IPS-15b (cell line): ENCODE measurements around the gene TSPEAR.

ENCODE experiments used
- H3K27me3 ChIP-seq: one replicate; pipeline ENCODE4 v1.6.1; 2013; ENCODE audit warnings: low read length; ENCODE audit not compliant: control insufficient read depth, insufficient read depth
- H3K36me3 ChIP-seq: one replicate; pipeline ENCODE4 v1.6.1; 2013; ENCODE audit warnings: low read length; ENCODE audit not compliant: control insufficient read depth, insufficient read depth
- H3K4me1 ChIP-seq: one replicate; pipeline ENCODE4 v1.6.1; 2013; ENCODE audit warnings: mild to moderate bottlenecking, low read length; ENCODE audit not compliant: control insufficient read depth, insufficient read depth
- H3K4me3 ChIP-seq: one replicate; pipeline ENCODE4 v1.5.1; 2013; ENCODE audit warnings: low read depth, low read length
- H3K9ac ChIP-seq: one replicate; pipeline ENCODE4 v1.6.1; 2013; ENCODE audit warnings: low read depth, mild to moderate bottlenecking, low read length
- H3K9me3 ChIP-seq: one replicate; pipeline ENCODE4 v1.6.1; 2013; ENCODE audit warnings: mild to moderate bottlenecking, low read length; ENCODE audit not compliant: control insufficient read depth, insufficient read depth

Gene TSPEAR

GRCh38 chr21:44619886-44620285 lies 91.5 kb downstream of the TSPEAR start:
- no peaks in the 10 kb centered on the region for H3K27me3 ChIP-seq
- no peaks in the 10 kb centered on the region for H3K4me1 ChIP-seq
- no peak overlapping the region for H3K9ac ChIP-seq
- H3K4me3 ChIP-seq, result no peak overlapping the region
- peaks cover 8% of the 10 kb centered on the region for H3K9me3 ChIP-seq
- H3K36me3 ChIP-seq, result no peaks in the 10 kb centered on the region

DNA sequence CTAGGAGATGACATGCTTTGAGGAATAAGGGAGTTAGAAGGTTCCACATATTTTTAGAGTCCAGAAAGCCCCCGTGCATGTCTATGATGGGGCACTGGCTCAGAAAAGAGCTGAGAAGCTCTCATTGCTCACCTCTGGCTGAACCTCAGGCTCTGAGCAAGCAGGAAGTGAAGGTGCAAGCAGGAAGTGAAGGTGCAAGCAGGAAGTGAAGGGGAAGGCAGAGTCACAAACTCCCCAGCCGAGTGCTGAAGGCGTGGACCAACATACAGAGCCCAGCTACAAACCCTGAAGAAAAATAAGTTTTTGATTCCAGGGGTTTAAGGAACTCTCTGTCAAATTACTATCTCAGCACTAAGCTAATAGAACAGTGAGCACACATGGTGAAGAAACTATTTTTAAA lies 92.5 kb downstream of the TSPEAR start:
- no peak overlapping the region for H3K4me3 ChIP-seq
- no peaks in the 10 kb centered on the region for H3K4me1 ChIP-seq
- no peaks in the 10 kb centered on the region for H3K27me3 ChIP-seq
- no peaks in the 10 kb centered on the region for H3K36me3 ChIP-seq
- peaks cover 6% of the 10 kb centered on the region for H3K9me3 ChIP-seq
- H3K9ac ChIP-seq, result no peak overlapping the region

- H3K4me3 ChIP-seq, result no peak overlapping the region
- H3K27me3 ChIP-seq, result no peaks in the 10 kb centered on the region
- H3K4me1 ChIP-seq, result no peaks in the 10 kb centered on the region
Measured at GRCh38 chr21:44618504-44618903, 92.9 kb downstream of the TSPEAR start.

DNA sequence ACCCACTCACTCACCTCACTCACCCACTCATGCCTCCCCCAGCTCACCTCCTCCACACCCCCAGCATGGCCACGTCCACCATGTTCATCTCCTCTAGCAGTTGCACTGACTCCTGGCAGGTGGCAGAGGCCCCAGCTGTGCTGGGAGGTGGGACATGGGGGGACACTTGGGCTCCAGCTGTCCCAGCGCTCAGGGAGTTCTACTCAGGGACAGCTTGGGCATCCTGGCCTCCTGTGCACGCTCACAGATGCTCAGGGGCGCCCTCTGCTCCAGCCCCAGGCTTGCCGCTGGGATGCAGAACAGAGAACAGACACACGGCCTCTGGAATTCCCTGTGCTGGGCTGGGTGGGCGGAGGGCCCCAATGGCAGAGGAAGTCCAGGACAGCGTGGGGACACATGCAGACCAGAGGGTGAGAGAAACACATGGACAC lies 94.3 kb downstream of the TSPEAR start:
- Histone ChIP-seq H3K4me3 (no peak overlapping the region), H3K4me1 (no peaks in the 10 kb centered on the region), H3K9me3 (no peaks in the 10 kb centered on the region), H3K36me3 (no peaks in the 10 kb centered on the region), H3K9ac (no peak overlapping the region), H3K27me3 (no peaks in the 10 kb centered on the region)

More at GRCh38 chr21:44618504-44618903, 92.9 kb downstream of the TSPEAR start:
- H3K9me3 ChIP-seq, result peaks cover 3% of the 10 kb centered on the region
- H3K36me3 ChIP-seq, result no peaks in the 10 kb centered on the region
- no peak overlapping the region for H3K9ac ChIP-seq

DNA sequence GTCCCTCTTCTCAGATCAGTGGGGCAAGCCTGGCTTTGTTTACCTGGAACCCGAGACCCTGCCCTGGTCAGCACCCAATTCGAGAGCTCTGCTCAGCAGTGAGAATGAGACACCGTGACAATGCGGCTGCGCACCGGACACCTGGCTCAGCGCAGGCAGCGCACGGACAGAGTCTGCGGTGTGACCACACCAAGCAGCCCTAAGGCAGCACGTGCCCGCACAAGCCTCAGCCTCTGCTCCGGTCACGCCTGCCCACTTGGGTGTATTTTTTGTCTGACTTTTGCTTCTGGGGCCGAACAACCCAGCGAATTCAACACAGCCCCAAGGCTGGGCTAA lies 94.8 kb downstream of the TSPEAR start:
- Histone ChIP-seq H3K4me1 (no peaks in the 10 kb centered on the region), H3K36me3 (no peaks in the 10 kb centered on the region), H3K4me3 (no peak overlapping the region), H3K27me3 (no peaks in the 10 kb centered on the region), H3K9ac (no peak overlapping the region), H3K9me3 (no peaks in the 10 kb centered on the region)

GRCh38 chr21:44615911-44616590 lies 95.3 kb downstream of the TSPEAR start:
- Histone ChIP-seq H3K4me3 (no peak overlapping the region), H3K9me3 (no peaks in the 10 kb centered on the region), H3K27me3 (no peaks in the 10 kb centered on the region), H3K9ac (no peak overlapping the region), H3K36me3 (no peaks in the 10 kb centered on the region), H3K4me1 (no peaks in the 10 kb centered on the region)

DNA sequence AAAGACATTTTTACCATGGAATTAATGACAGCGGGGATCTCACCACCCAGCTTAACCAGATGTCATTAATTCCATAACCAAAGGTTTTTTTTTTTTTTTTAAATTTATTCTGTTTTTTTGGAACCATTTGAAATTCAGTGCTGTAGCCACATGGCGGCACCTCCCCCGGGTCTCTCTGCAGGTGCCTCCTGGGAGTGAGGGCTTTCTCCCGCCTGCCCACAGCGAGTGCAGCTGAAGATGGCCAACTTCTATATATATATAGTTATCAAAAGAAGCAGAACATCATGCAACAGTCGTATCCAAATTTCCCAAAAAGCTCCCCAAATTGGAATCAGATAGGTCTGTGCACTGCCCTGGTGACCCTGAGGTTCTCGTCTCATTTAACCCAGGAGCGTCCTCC lies 95.9 kb downstream of the TSPEAR start:
- Histone ChIP-seq H3K4me3 (no peak overlapping the region), H3K9me3 (peaks cover 4% of the 10 kb centered on the region), H3K36me3 (no peaks in the 10 kb centered on the region), H3K27me3 (no peaks in the 10 kb centered on the region), H3K9ac (no peak overlapping the region), H3K4me1 (no peaks in the 10 kb centered on the region)

- H3K9me3 ChIP-seq, result peaks cover 5% of the 10 kb centered on the region
- no peaks in the 10 kb centered on the region for H3K36me3 ChIP-seq
- H3K27me3 ChIP-seq, result no peaks in the 10 kb centered on the region
- H3K4me3 ChIP-seq, result no peak overlapping the region
- H3K9ac ChIP-seq, result no peak overlapping the region
- no peaks in the 10 kb centered on the region for H3K4me1 ChIP-seq
Measured at GRCh38 chr21:44614961-44615391, 96.4 kb downstream of the TSPEAR start.

GRCh38 chr21:44614161-44614631 lies 97.2 kb downstream of the TSPEAR start:
- Histone ChIP-seq H3K4me3 (no peak overlapping the region), H3K9me3 (peaks cover 5% of the 10 kb centered on the region), H3K9ac (no peak overlapping the region), H3K4me1 (no peaks in the 10 kb centered on the region), H3K27me3 (no peaks in the 10 kb centered on the region), H3K36me3 (no peaks in the 10 kb centered on the region)

DNA sequence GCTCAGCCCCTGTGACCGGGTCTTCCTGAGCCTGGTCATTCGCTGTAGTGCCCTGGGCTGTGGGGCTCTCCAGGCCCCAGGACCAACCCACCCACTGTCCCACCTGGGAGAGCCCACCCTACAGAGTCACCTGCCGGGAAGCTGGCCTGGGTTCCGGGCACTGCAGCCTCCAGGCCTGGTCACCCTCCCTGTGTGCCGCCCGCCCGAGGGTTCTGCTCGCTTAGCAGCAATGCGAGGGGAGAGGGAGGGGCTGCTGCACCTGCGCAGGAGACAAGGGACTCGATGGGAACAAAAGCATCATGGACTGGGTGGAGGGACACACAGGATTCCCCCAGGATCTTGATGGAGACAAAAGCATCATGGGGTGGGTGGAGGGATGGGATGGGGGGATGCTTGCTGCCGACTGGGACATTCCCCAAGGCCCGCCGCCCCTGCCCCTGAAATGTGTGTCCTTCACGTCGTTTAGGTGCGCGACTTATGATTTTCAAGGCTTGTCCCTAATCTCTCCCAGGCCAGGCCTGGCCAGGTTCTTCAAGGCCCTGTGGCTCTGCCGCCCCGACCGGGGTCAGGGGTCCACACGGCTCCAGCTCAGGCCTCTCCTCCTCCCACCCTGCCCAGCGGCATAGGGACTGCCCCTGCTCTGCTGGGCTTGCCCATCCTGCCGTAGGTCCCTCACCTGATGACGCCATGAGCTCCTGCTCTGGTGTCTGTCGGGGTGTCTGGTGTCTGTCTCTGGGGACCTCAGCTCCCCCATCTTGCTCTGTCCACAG lies 97.8 kb downstream of the TSPEAR start:
- Histone ChIP-seq H3K4me1 (no peaks in the 10 kb centered on the region), H3K4me3 (no peak overlapping the region), H3K9me3 (peaks cover 5% of the 10 kb centered on the region), H3K27me3 (no peaks in the 10 kb centered on the region), H3K36me3 (no peaks in the 10 kb centered on the region), H3K9ac (no peak overlapping the region)

- Histone ChIP-seq H3K4me1 (no peaks in the 10 kb centered on the region), H3K9ac (no peak overlapping the region), H3K27me3 (no peaks in the 10 kb centered on the region), H3K4me3 (no peak overlapping the region), H3K36me3 (no peaks in the 10 kb centered on the region), H3K9me3 (peaks cover 5% of the 10 kb centered on the region)
Measured at GRCh38 chr21:44612669-44613229, 98.6 kb downstream of the TSPEAR start.

- no peak within 1 kb of the TSS for H3K9ac ChIP-seq
- H3K4me3 ChIP-seq, result no peak within 1 kb of the TSS
- H3K9me3 ChIP-seq, result peaks cover 5% of the 10 kb centered on the region
Measured at GRCh38 chr21:44612029-44612486, 99.3 kb downstream of the TSPEAR start, which contains the start of gene KRTAP10-8. Gene KRTAP10-8, plus strand, starts transcription at chr21:44612079. Its CDS starts 22 bp downstream, at chr21:44612101.

More at GRCh38 chr21:44612029-44612486, 99.3 kb downstream of the TSPEAR start, which contains the start of gene KRTAP10-8:
- Histone ChIP-seq H3K36me3 (no peaks in the 10 kb centered on the region), H3K4me1 (no peaks in the 10 kb centered on the region), H3K27me3 (no peaks in the 10 kb centered on the region)
